Neural progenitor cell (in vitro differentiated cells): ENCODE measurements around the gene C3orf70. TPM values are rescaled to one million over a fixed set of nuclear protein-coding genes. Genes with fewer than 3 reads are reported as not detected.

Source experiments
- DNase-seq: peaks from one replicate; pipeline ENCODE4 v3.0.0-alpha.2; 2016; ENCODE audit warnings: low spot score
- H2AFZ ChIP-seq: fragments of 200-600 bp; sonication (generic); replicated peaks from 2 replicates; pipeline ENCODE4 v1.6.1; 2016; ENCODE audit warnings: antibody characterized with exemption
- H3F3A ChIP-seq: fragments of 200-600 bp; sonication (generic); 2 replicates; pipeline ENCODE4 v1.6.1; 2016; ENCODE audit warnings: antibody characterized with exemption, low read depth
- H3K27ac ChIP-seq: fragments of 200-600 bp; sonication (generic); 2 replicates; pipeline ENCODE4 v1.5.1; 2016; ENCODE audit warnings: mild to moderate bottlenecking
- H3K27me3 ChIP-seq: fragments of 200-600 bp; sonication (generic); 2 replicates; pipeline ENCODE4 v1.6.1; 2016; ENCODE audit warnings: mild to moderate bottlenecking, moderate library complexity
- H3K36me3 ChIP-seq: fragments of 200-600 bp; sonication (generic); 2 replicates; pipeline ENCODE4 v1.5.1; 2016
- H3K4me1 ChIP-seq: fragments of 200-600 bp; sonication (generic); 2 replicates; pipeline ENCODE4 v1.6.1; 2016; ENCODE audit warnings: mixed run types
- H3K4me2 ChIP-seq: fragments of 200-600 bp; sonication (generic); 2 replicates; pipeline ENCODE4 v1.6.1; 2016
- H3K4me3 ChIP-seq: fragments of 200-600 bp; sonication (generic); 2 replicates; pipeline ENCODE4 v1.5.1; 2016
- H3K79me2 ChIP-seq: fragments of 200-600 bp; sonication (generic); 2 replicates; pipeline ENCODE4 v1.6.1; 2016; ENCODE audit warnings: low read depth
- H3K9ac ChIP-seq: fragments of 200-600 bp; sonication (generic); 2 replicates; pipeline ENCODE4 v1.6.1; 2016
- H3K9me3 ChIP-seq: fragments of 200-600 bp; sonication (generic); 2 replicates; pipeline ENCODE4 v1.5.1; 2016; ENCODE audit warnings: low read depth
- H4K20me1 ChIP-seq: fragments of 200-600 bp; sonication (generic); 2 replicates; pipeline ENCODE4 v1.6.1; 2016; ENCODE audit warnings: low read depth
- H3K27ac Mint-ChIP-seq: 3 replicates; pipeline ENCODE4 v1.8.0; 2021; ENCODE audit warnings: mixed read lengths
- H3K27me3 Mint-ChIP-seq: 2 replicates; pipeline ENCODE4 v1.8.0; 2022; ENCODE audit warnings: low read depth, mild to moderate bottlenecking, inconsistent platforms, moderate library complexity, mixed read lengths; ENCODE audit not compliant: insufficient read depth
- H3K36me3 Mint-ChIP-seq: 3 replicates; pipeline ENCODE4 v1.8.0; 2021; ENCODE audit warnings: mixed read lengths
- H3K4me1 Mint-ChIP-seq: 3 replicates; pipeline ENCODE4 v1.8.0; 2021; ENCODE audit warnings: mixed read lengths
- H3K4me3 Mint-ChIP-seq: 3 replicates; pipeline ENCODE4 v1.8.0; 2021; ENCODE audit warnings: mild to moderate bottlenecking, moderate library complexity, mixed read lengths
- H3K9me3 Mint-ChIP-seq: 3 replicates; pipeline ENCODE4 v1.8.0; 2020; ENCODE audit warnings: mixed read lengths
- CTCF ChIP-seq: fragments of 200-600 bp; sonication (generic); IDR thresholded peaks from 2 replicates; pipeline ENCODE4 v1.5.1; 2017; ENCODE audit warnings: antibody characterized with exemption, mild to moderate bottlenecking
- EZH2 ChIP-seq: fragments of 200-600 bp; sonication (generic); IDR thresholded peaks from 2 replicates; pipeline ENCODE4 v1.6.1; 2017; ENCODE audit warnings: antibody characterized with exemption, mild to moderate bottlenecking, moderate library complexity
- EZH2phosphoT487 ChIP-seq: fragments of 200-600 bp; sonication (generic); IDR thresholded peaks from 2 replicates; pipeline ENCODE4 v1.6.1; 2017; ENCODE audit warnings: antibody characterized with exemption
- total RNA-seq: library from RNA; depleted of rRNA; stranded (reverse); fragments of >200 nt; gene quantifications from 2 replicates; pipeline ENCODE4 v1.2.3, GENCODE V29; 2015; ENCODE audit warnings: low replicate concordance

The C3orf70 gene
- total RNA-seq, 1 donor from 2014 or later, result 4.8 TPM

- TF ChIP-seq CTCF (no peak), EZH2phosphoT487 (no peak), EZH2 (no peak)
- Histone ChIP-seq H3K4me3 (no peak overlapping the region), H4K20me1 (no peaks in the 10 kb centered on the region), H2AFZ (no peak overlapping the region), H3F3A (peaks cover 5% of the 10 kb centered on the region), H3K27me3 (no peaks in the 10 kb centered on the region), H3K36me3 (no peaks in the 10 kb centered on the region), H3K4me1 (peaks cover 11% of the 10 kb centered on the region), H3K27ac (no peak overlapping the region), H3K9ac (no peak overlapping the region), H3K4me2 (no peak overlapping the region), H3K79me2 (no peaks in the 10 kb centered on the region), H3K9me3 (no peaks in the 10 kb centered on the region)
- H3K9me3 Mint-ChIP-seq, result peaks cover 11% of the 10 kb centered on the region
- no peak for DNase-seq
- H3K4me1 Mint-ChIP-seq, result peaks cover 7% of the 10 kb centered on the region
- no peaks in the 10 kb centered on the region for H3K27me3 Mint-ChIP-seq
- peaks cover 4% of the 10 kb centered on the region for H3K36me3 Mint-ChIP-seq
- no peak overlapping the region for H3K27ac Mint-ChIP-seq
- H3K4me3 Mint-ChIP-seq, result no peak overlapping the region
Observed at GRCh38 chr3:185065059-185065458, 87.8 kb downstream of the C3orf70 start.

- H3K9me3 ChIP-seq, result no peaks in the 10 kb centered on the region
- no peak overlapping the region for H2AFZ ChIP-seq
- H3K4me2 ChIP-seq, result no peak overlapping the region
- Mint-ChIP-seq H3K4me1 (no peaks in the 10 kb centered on the region), H3K9me3 (peaks cover 18% of the 10 kb centered on the region), H3K27me3 (no peaks in the 10 kb centered on the region), H3K27ac (no peak overlapping the region), H3K36me3 (peaks cover 7% of the 10 kb centered on the region), H3K4me3 (no peak overlapping the region)
- no peak for DNase-seq
- H3K4me3 ChIP-seq, result no peak overlapping the region
- H3F3A ChIP-seq, result no peaks in the 10 kb centered on the region
- no peaks in the 10 kb centered on the region for H3K79me2 ChIP-seq
- H3K9ac ChIP-seq, result no peak overlapping the region
- H3K27ac ChIP-seq, result no peak overlapping the region
- H3K36me3 ChIP-seq, result no peaks in the 10 kb centered on the region
- no peaks in the 10 kb centered on the region for H3K4me1 ChIP-seq
- TF ChIP-seq EZH2 (no peak), CTCF (no peak), EZH2phosphoT487 (no peak)
- no peaks in the 10 kb centered on the region for H3K27me3 ChIP-seq
- H4K20me1 ChIP-seq, result no peaks in the 10 kb centered on the region
Observed at GRCh38 chr3:185063431-185063830, 89.4 kb downstream of the C3orf70 start.

GRCh38 chr3:185062191-185062590 lies 90.7 kb downstream of the C3orf70 start:
- no peak for DNase-seq
- Mint-ChIP-seq H3K4me3 (no peak overlapping the region), H3K36me3 (peaks cover 11% of the 10 kb centered on the region), H3K27me3 (no peaks in the 10 kb centered on the region), H3K4me1 (no peaks in the 10 kb centered on the region), H3K9me3 (peaks cover 28% of the 10 kb centered on the region), H3K27ac (no peak overlapping the region)
- Histone ChIP-seq H3K4me3 (no peak overlapping the region), H3K27ac (no peak overlapping the region), H3K9me3 (peaks cover 5% of the 10 kb centered on the region), H3K4me1 (no peaks in the 10 kb centered on the region), H4K20me1 (no peaks in the 10 kb centered on the region), H3K79me2 (no peaks in the 10 kb centered on the region), H3K9ac (no peak overlapping the region), H3K36me3 (no peaks in the 10 kb centered on the region), H3F3A (no peaks in the 10 kb centered on the region), H3K4me2 (no peak overlapping the region), H3K27me3 (no peaks in the 10 kb centered on the region), H2AFZ (no peak overlapping the region)
- TF ChIP-seq EZH2 (no peak), EZH2phosphoT487 (no peak), CTCF (no peak)

GRCh38 chr3:185060655-185061054 lies 92.2 kb downstream of the C3orf70 start:
- H3K9me3 Mint-ChIP-seq, result peaks cover 38% of the 10 kb centered on the region
- peaks cover 19% of the 10 kb centered on the region for H3K36me3 Mint-ChIP-seq
- H4K20me1 ChIP-seq, result no peaks in the 10 kb centered on the region
- no peak overlapping the region for H3K4me3 Mint-ChIP-seq
- H3F3A ChIP-seq, result no peaks in the 10 kb centered on the region
- H3K27me3 Mint-ChIP-seq, result no peaks in the 10 kb centered on the region
- peaks cover 5% of the 10 kb centered on the region for H3K9me3 ChIP-seq
- no peak overlapping the region for H3K4me3 ChIP-seq
- H3K27ac Mint-ChIP-seq, result no peak overlapping the region
- H3K4me1 ChIP-seq, result no peaks in the 10 kb centered on the region
- H3K4me2 ChIP-seq, result no peak overlapping the region
- H2AFZ ChIP-seq, result no peak overlapping the region
- no peaks in the 10 kb centered on the region for H3K27me3 ChIP-seq
- H3K36me3 ChIP-seq, result no peaks in the 10 kb centered on the region
- H3K27ac ChIP-seq, result no peak overlapping the region
- DNase-seq, result no peak
- H3K4me1 Mint-ChIP-seq, result no peaks in the 10 kb centered on the region
- TF ChIP-seq CTCF (no peak), EZH2 (no peak), EZH2phosphoT487 (no peak)
- no peaks in the 10 kb centered on the region for H3K79me2 ChIP-seq
- H3K9ac ChIP-seq, result no peak overlapping the region
